ENCODE results near the gene CAV1. TPM values are rescaled to one million over a fixed set of nuclear protein-coding genes. Genes with fewer than 3 reads are reported as not detected.
"Not testable (repeated sequence)": the region's sequence is repeated elsewhere in the genome, so short reads cannot be mapped to it uniquely, and the experiment has no call there.

CAV1 gene, protein sequence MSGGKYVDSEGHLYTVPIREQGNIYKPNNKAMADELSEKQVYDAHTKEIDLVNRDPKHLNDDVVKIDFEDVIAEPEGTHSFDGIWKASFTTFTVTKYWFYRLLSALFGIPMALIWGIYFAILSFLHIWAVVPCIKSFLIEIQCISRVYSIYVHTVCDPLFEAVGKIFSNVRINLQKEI
- 12.0 TPM for total RNA-seq

GRCh38 chr7:116524609-116525297 lies at the start of gene CAV1:
CAV1 (plus strand) TSS chr7:116525036; CDS start chr7:116525063, 27 bp downstream.
- peak; percentile 33 for DNase-seq

GRCh38 chr7:116477625-116478024 lies 47.2 kb upstream of the CAV1 start:
- DNase-seq = no peak

DNA sequence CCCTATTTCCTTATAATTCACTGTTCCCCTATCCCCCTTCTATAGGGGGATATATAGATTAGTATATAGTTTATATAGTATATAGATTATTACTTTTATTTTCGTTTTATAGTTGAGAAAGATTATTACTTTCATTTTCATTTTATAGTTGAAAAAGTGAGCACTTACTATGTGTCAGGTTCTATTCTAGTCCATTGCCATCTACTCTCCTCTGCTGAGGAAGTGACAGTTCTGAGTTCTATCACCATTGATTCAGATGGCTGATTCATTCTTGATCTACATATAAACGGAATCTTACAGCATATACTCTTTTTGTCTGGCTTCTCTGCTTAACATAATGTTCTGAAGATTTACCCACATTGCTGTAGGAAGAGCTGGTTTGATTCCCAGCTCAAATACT lies 46.0 kb upstream of the CAV1 start:
- no peak for DNase-seq

GRCh38 chr7:116483271-116483942 lies 41.4 kb upstream of the CAV1 start:
- no peak for DNase-seq

GRCh38 chr7:116484389-116484788 lies 40.4 kb upstream of the CAV1 start:
- DNase-seq = not testable (repeated sequence)

DNA sequence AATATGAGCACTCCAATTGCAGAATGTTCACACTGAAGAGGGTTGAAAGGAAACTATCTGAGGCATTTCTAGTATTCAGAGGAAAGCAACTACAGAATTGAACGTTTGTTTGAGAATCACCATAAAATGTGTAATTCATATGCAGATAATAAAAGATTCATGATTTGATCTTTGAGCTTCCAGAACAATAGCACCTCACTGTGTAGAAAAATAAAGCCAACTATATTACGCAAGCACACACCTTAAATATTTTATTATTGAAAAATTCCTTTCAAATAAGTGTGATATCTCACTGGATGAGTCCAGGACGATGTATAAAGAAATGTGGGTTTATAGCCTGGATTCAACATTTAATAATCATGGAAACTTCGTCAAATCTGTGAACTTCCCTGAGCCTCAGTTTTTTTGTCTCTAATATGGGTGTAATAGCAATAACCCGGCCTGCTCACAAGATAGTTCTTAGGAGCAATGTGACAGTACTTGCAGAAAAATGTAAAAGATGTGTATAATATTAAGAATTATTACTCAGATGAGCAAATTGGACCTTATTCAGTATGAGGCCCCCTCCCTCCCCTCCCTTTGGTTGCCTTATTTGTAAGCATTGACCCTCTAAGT lies 36.8 kb upstream of the CAV1 start:
- no peak for DNase-seq

DNA sequence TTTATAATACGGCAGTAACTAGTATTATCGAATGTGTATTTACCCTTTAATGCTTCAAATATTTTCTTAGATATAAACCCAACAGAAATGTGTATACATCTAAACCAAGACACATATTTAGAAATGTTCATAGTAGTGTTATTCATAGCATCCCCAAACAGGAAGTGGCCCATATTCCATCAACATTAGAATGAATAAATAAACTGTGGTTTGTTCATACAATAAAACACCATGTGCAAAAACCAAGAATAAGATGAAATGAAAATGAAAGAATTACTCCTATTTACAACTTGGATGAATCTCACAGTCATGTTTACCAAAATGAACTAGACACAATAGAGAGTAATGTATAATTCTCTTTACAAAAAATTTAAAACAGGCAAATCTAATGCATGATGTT lies 34.5 kb upstream of the CAV1 start:
- DNase-seq = no peak

GRCh38 chr7:116491887-116492653 lies 32.8 kb upstream of the CAV1 start:
- DNase-seq = no peak

DNA sequence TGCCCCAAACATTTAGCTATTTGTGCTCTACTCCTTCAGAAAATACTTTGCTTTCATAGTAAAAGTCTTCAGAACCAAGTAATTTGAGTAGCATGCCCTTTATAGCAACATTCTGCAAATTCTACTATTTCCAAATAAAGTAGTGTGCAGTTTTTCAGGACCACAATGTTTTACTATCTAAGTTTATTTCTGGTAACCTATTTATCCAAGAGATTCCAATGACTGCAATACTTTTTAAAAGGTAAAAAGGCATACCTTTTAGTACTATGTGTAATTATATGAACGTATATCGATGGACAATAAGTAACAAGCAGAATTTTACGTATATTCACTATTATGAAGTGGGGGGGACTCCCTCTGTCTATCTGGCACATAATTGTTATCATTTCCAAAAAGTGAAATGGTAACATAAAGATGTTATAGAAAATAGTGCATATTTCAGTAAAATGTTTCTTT lies 32.2 kb upstream of the CAV1 start:
- DNase-seq = no peak

DNA sequence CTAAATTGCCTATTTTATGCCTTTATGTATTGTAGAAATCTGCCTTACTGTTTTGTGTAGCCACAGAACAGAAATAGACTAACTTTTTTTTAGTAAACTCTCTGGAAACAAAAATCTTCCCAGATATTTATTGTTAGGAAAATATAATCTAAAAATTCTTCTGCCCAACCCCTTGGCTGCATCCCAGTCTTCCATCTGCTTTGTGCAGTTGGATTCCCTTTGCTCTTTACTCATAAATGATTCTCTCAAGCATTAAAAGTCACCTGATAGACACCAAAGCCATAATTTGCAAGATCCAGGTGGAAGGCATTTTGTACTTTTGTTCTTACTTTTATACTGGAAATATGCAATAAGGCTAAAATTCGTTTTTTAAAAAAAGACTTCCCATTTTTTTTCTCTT lies 31.4 kb upstream of the CAV1 start:
- DNase-seq = no peak

- DNase-seq = no peak
Measured at GRCh38 chr7:116494472-116494871, 30.4 kb upstream of the CAV1 start.

DNA sequence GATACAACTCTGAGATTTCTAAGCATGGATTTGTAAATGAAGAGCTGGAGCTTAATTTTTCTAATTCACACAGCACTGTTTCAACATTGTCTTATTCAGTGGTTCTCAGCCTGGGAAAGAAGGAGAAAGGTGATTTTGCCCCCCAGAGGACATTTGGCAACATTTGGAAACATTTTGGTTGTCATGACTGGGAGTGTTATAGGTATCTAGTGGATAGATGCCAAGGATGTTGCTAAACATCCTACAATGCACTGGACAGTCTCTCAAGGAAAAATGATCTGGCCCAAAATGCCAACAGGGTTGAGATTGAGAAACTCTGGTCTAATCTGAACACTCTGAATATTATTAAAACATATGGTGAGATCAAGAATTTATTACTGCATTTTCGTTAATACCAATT lies 29.1 kb upstream of the CAV1 start:
- DNase-seq = no peak

- no peak for DNase-seq
Measured at GRCh38 chr7:116496653-116497052, 28.2 kb upstream of the CAV1 start.

GRCh38 chr7:116497708-116498107 lies 27.1 kb upstream of the CAV1 start:
- DNase-seq = no peak

DNA sequence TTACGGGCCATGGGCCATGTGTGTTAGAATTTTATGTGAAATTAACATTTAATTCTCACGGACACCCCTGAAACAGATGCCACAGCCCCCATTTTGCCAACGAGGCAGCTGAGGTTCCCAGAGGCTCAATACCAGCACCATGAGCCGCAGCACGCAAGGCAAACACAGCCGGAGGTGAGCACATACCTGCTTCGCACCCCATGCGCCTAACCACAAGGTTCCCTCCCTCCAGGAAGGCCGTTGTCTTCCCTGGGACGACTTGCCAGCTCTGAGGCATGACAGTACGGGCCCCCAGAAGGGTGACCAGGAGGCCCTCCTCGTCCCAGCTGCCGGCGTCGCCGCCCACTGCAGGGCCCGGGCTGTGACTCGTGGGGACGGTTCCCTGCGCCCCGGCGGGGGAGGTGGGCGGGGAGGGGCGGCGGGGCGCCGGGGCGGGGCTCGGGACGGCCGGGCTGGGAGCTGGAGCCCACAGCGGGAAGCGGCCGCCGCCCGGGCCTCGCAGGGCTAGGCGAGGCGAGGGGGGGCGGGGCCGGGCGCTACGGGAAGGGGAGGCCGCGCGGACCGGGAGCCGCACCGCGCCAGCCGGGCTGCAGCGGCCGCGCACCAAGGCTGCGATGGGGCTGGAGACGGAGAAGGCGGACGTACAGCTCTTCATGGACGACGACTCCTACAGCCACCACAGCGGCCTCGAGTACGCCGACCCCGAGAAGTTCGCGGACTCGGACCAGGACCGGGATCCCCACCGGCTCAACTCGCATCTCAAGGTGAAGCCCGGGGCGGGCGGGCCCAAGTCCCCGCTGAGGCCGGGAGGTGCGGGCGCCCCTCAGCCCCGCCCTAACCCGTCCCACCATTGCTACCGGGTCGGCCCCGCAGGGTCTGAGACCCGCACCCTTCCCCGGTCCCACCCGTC lies 25.4 kb upstream of the CAV1 start, which contains the start of gene CAV2:
TSS of gene CAV2 (plus strand) at position 571 of the 910 bp plus-strand sequence. CDS start at position 615, 44 bp downstream.
- DNase-seq = no peak

GRCh38 chr7:116500078-116500853 lies 24.6 kb upstream of the CAV1 start:
- DNase-seq = no peak

DNA sequence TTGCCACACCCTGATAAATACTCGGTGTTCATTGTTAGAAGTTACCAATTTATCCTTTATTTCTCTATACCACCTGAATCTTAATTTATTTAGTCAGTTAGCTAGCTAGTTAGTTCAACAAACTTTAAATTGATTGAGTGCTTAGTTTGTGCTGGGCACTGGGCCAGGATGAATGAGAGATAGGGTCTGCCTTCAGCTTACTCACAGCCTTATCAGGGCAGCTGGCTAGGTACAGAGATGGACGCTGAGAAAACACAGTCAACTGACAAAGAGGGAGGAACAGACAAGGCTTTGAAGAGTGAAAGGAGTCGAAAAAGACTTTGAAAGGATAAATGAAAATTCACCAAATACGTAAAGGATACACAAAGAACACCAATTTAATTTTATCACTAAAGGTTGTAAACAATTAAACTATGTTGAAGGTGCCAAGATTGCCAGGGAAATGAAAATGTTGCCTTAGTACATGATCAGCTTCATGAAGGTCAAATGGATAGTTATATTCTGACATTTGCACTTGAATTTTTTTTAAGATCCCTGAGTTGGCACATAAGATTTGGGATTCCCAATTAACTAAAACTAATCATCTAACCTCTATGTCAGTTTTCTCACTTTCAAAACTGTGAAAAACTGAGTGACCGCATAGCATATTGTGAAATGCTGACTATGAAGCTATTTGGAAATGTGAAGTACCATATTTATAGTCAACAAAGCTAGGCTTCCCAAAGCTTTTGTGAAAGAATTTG lies 23.2 kb upstream of the CAV1 start:
- DNase-seq = no peak

- DNase-seq = no peak
Measured at GRCh38 chr7:116502201-116503096, 22.4 kb upstream of the CAV1 start.

- DNase-seq = no peak
Measured at GRCh38 chr7:116503835-116504234, 21.0 kb upstream of the CAV1 start.
